Measurements from ENCODE around the gene UBE2H. TPM values are rescaled to one million over a fixed set of nuclear protein-coding genes. Genes with fewer than 3 reads are reported as not detected.

UBE2H gene
- total RNA-seq, 1 experiment from 2014 or later = 58.0 TPM

- DNase-seq (ENCODE audit: low read depth, low spot score) (peak; percentile 81), ATAC-seq (peak; percentile 25)
- Histone ChIP-seq H3K36me3 (ENCODE audit: control insufficient read depth, insufficient read depth, low read length) (no peaks in the 10 kb centered on the region), H3K27me3 (ENCODE audit: control insufficient read depth, insufficient read depth, low read length) (no peaks in the 10 kb centered on the region), H3K4me3 (ENCODE audit: low read depth in 2 of 2, low read length in 2 of 2) (no peak overlapping the region), H3K9me3 (ENCODE audit: control insufficient read depth, insufficient read depth, low read depth, low read length) (no peaks in the 10 kb centered on the region), H3K27ac (ENCODE audit: low read length) (no peak overlapping the region), H3K4me1 (ENCODE audit: control insufficient read depth, insufficient read depth, low read length) (peaks cover 20% of the 10 kb centered on the region)
- in situ Hi-C loops (cut with HindIII; ENCODE audit: low pct_unique_long_range_greater_than_20kb, low sequenced_read_pairs) (no loop called here), intact Hi-C loops (cut with micrococcal nuclease; ENCODE audit: unreplicated experiment) (loop anchor here (2.0 kb wide), 1 partner anchor 179 kb away; no protein-coding TSS in a partner anchor)
- CTCF ChIA-PET = no interaction called here
- no peak for TF ChIP-seq CTCF (IDR thresholded peaks at IDR 0.05)
- TF ChIP-seq TCF7L2 (IDR thresholded peaks at IDR 0.05; ENCODE audit: low read depth, low read length) = peak; percentile 87
- TF ChIP-seq SIN3A (IDR thresholded peaks at IDR 0.05; ENCODE audit: borderline replicate concordance, insufficient read depth, low read depth, low read length) = no peak
- TF ChIP-seq REST (IDR thresholded peaks at IDR 0.05; ENCODE audit: insufficient read depth in 1 of 2, low read depth in 2 of 2, low read length in 1 of 2) = no peak
- BruUV-seq (replicated peaks) = no TSS peak
- POLR2A ChIA-PET = no interaction called here
Measured at GRCh38 chr7:129831424-129832058, 121.2 kb downstream of the UBE2H start.

GRCh38 chr7:129830949-129831348 lies 121.8 kb downstream of the UBE2H start:
- in situ Hi-C loops (cut with HindIII; ENCODE audit: low pct_unique_long_range_greater_than_20kb, low sequenced_read_pairs) (no loop called here), intact Hi-C loops (cut with micrococcal nuclease; ENCODE audit: unreplicated experiment) (loop anchor here (2.0 kb wide), 1 partner anchor 180 kb away; no protein-coding TSS in a partner anchor)
- no peak overlapping the region for H3K4me3 ChIP-seq (ENCODE audit: low read depth in 2 of 2, low read length in 2 of 2)
- no peaks in the 10 kb centered on the region for H3K27me3 ChIP-seq (ENCODE audit: control insufficient read depth, insufficient read depth, low read length)
- peaks cover 20% of the 10 kb centered on the region for H3K4me1 ChIP-seq (ENCODE audit: control insufficient read depth, insufficient read depth, low read length)
- TF ChIP-seq REST (IDR thresholded peaks at IDR 0.05; ENCODE audit: insufficient read depth in 1 of 2, low read depth in 2 of 2, low read length in 1 of 2) (no peak), SIN3A (IDR thresholded peaks at IDR 0.05; ENCODE audit: borderline replicate concordance, insufficient read depth, low read depth, low read length) (no peak), TCF7L2 (IDR thresholded peaks at IDR 0.05; ENCODE audit: low read depth, low read length) (no peak), POLR2AphosphoS5 (IDR thresholded peaks at IDR 0.05; ENCODE audit: low read depth, low read length) (no peak), CTCF (IDR thresholded peaks at IDR 0.05) (no peak)
- ATAC-seq (no peak), DNase-seq (ENCODE audit: low read depth, low spot score) (no peak)
- ChIA-PET CTCF (interaction anchor here (0.6 to 1.0 kb wide), 3 partner anchors 33 to 411 kb away, joined by 3 to 11 read pairs (median 5); no protein-coding TSS in a partner anchor), POLR2A (no interaction called here)
- H3K36me3 ChIP-seq (ENCODE audit: control insufficient read depth, insufficient read depth, low read length) = no peaks in the 10 kb centered on the region
- no TSS peak for BruUV-seq (replicated peaks)
- 0 out of 2 replicates have a peak overlapping the region, but pooled peaks have one; percentile 30 for H3K27ac ChIP-seq (ENCODE audit: low read length)
- no peaks in the 10 kb centered on the region for H3K9me3 ChIP-seq (ENCODE audit: control insufficient read depth, insufficient read depth, low read depth, low read length)

Measured in Panc1 (cell line).